ENCODE data around the gene MTHFSD. TPM values are rescaled to one million over a fixed set of nuclear protein-coding genes. Genes with fewer than 3 reads are reported as not detected.

Gene MTHFSD
- total RNA-seq, 1 donor from 2014 or later = 12.5 TPM

- H3K27ac ChIP-seq (ENCODE audit: low read depth, low read length) = peak overlapping the region; percentile 30
- peaks cover 2 to 21% (median 16%) of the 10 kb centered on the region in 3 donors for H3K4me1 ChIP-seq (ENCODE audit: control insufficient read depth in 3 of 3, insufficient read depth in 3 of 3, low read length in 3 of 3)
- peak overlapping the region in 1 of 3 donors; percentile 57 for H3K9ac ChIP-seq (ENCODE audit: low read depth in 1 of 3, low read length in 3 of 3)
Observed at GRCh38 chr16:86575754-86576557, 20.9 kb upstream of the MTHFSD start.

GRCh38 chr16:86575095-86575685 lies 20.2 kb upstream of the MTHFSD start:
- Histone ChIP-seq H3K9me3 (ENCODE audit: control insufficient read depth in 3 of 3, low read length in 3 of 3) (no peaks in the 10 kb centered on the region), H3K4me3 (ENCODE audit: low read length in 3 of 3) (peak overlapping the region in 2 of 3 donors; percentile 3 to 41), H3K27ac (ENCODE audit: low read depth, low read length) (peak overlapping the region; percentile 30), H3K4me1 (ENCODE audit: control insufficient read depth in 3 of 3, insufficient read depth in 3 of 3, low read length in 3 of 3) (peaks cover 2 to 21% (median 16%) of the 10 kb centered on the region in 3 donors), H3K36me3 (ENCODE audit: control insufficient read depth in 3 of 3, insufficient read depth in 3 of 3, low read length in 3 of 3) (no peaks in the 10 kb centered on the region), H3K9ac (ENCODE audit: low read depth in 1 of 3, low read length in 3 of 3) (no peak overlapping the region), H3K27me3 (ENCODE audit: control insufficient read depth in 3 of 3, insufficient read depth in 3 of 3, low read length in 3 of 3) (peaks cover 92 to 96% (median 96%) of the 10 kb centered on the region in 3 donors)

More at GRCh38 chr16:86575754-86576557, 20.9 kb upstream of the MTHFSD start:
- peak overlapping the region; percentile 46 to 58 (median 46) for H3K4me3 ChIP-seq (ENCODE audit: low read length in 3 of 3)
- H3K9me3 ChIP-seq (ENCODE audit: control insufficient read depth in 3 of 3, low read length in 3 of 3) = no peaks in the 10 kb centered on the region
- H3K36me3 ChIP-seq (ENCODE audit: control insufficient read depth in 3 of 3, insufficient read depth in 3 of 3, low read length in 3 of 3) = no peaks in the 10 kb centered on the region
- peaks cover 88 to 94% (median 94%) of the 10 kb centered on the region in 3 donors for H3K27me3 ChIP-seq (ENCODE audit: control insufficient read depth in 3 of 3, insufficient read depth in 3 of 3, low read length in 3 of 3)

- Histone ChIP-seq H3K4me1 (ENCODE audit: control insufficient read depth in 3 of 3, insufficient read depth in 3 of 3, low read length in 3 of 3) (peaks cover 2 to 19% (median 16%) of the 10 kb centered on the region in 3 donors), H3K4me3 (ENCODE audit: low read length in 3 of 3) (no peak overlapping the region)
Observed at GRCh38 chr16:86574646-86575045, 19.6 kb upstream of the MTHFSD start.

GRCh38 chr16:86573646-86574508 lies 18.8 kb upstream of the MTHFSD start:
- Histone ChIP-seq H3K27ac (ENCODE audit: low read depth, low read length) (no peak overlapping the region), H3K27me3 (ENCODE audit: control insufficient read depth in 3 of 3, insufficient read depth in 3 of 3, low read length in 3 of 3) (peaks cover 94 to 95% (median 95%) of the 10 kb centered on the region in 3 donors), H3K4me1 (ENCODE audit: control insufficient read depth in 3 of 3, insufficient read depth in 3 of 3, low read length in 3 of 3) (peaks cover 2 to 17% (median 16%) of the 10 kb centered on the region in 3 donors), H3K9ac (ENCODE audit: low read depth in 1 of 3, low read length in 3 of 3) (no peak overlapping the region), H3K9me3 (ENCODE audit: control insufficient read depth in 3 of 3, low read length in 3 of 3) (no peaks in the 10 kb centered on the region), H3K36me3 (ENCODE audit: control insufficient read depth in 3 of 3, insufficient read depth in 3 of 3, low read length in 3 of 3) (no peaks in the 10 kb centered on the region), H3K4me3 (ENCODE audit: low read length in 3 of 3) (no peak overlapping the region)

More at GRCh38 chr16:86574646-86575045, 19.6 kb upstream of the MTHFSD start:
- Histone ChIP-seq H3K9me3 (ENCODE audit: control insufficient read depth in 3 of 3, low read length in 3 of 3) (no peaks in the 10 kb centered on the region), H3K27me3 (ENCODE audit: control insufficient read depth in 3 of 3, insufficient read depth in 3 of 3, low read length in 3 of 3) (peaks cover 94 to 96% (median 95%) of the 10 kb centered on the region in 3 donors), H3K36me3 (ENCODE audit: control insufficient read depth in 3 of 3, insufficient read depth in 3 of 3, low read length in 3 of 3) (no peaks in the 10 kb centered on the region), H3K9ac (ENCODE audit: low read depth in 1 of 3, low read length in 3 of 3) (no peak overlapping the region), H3K27ac (ENCODE audit: low read depth, low read length) (no peak overlapping the region)

GRCh38 chr16:86573215-86573614 lies 18.2 kb upstream of the MTHFSD start:
- Histone ChIP-seq H3K27ac (ENCODE audit: low read depth, low read length) (no peak overlapping the region), H3K4me1 (ENCODE audit: control insufficient read depth in 3 of 3, insufficient read depth in 3 of 3, low read length in 3 of 3) (peaks cover 2 to 14% (median 12%) of the 10 kb centered on the region in 3 donors), H3K36me3 (ENCODE audit: control insufficient read depth in 3 of 3, insufficient read depth in 3 of 3, low read length in 3 of 3) (no peaks in the 10 kb centered on the region), H3K4me3 (ENCODE audit: low read length in 3 of 3) (no peak overlapping the region), H3K9ac (ENCODE audit: low read depth in 1 of 3, low read length in 3 of 3) (no peak overlapping the region), H3K9me3 (ENCODE audit: control insufficient read depth in 3 of 3, low read length in 3 of 3) (no peaks in the 10 kb centered on the region), H3K27me3 (ENCODE audit: control insufficient read depth in 3 of 3, insufficient read depth in 3 of 3, low read length in 3 of 3) (peaks cover 91 to 95% (median 93%) of the 10 kb centered on the region in 3 donors)

- no peak overlapping the region for H3K9ac ChIP-seq (ENCODE audit: low read depth in 1 of 3, low read length in 3 of 3)
- H3K9me3 ChIP-seq (ENCODE audit: control insufficient read depth in 3 of 3, low read length in 3 of 3) = no peaks in the 10 kb centered on the region
- no peak overlapping the region for H3K4me3 ChIP-seq (ENCODE audit: low read length in 3 of 3)
- peaks cover 2 to 14% (median 12%) of the 10 kb centered on the region in 3 donors for H3K4me1 ChIP-seq (ENCODE audit: control insufficient read depth in 3 of 3, insufficient read depth in 3 of 3, low read length in 3 of 3)
- H3K27ac ChIP-seq (ENCODE audit: low read depth, low read length) = no peak overlapping the region
- no peaks in the 10 kb centered on the region for H3K36me3 ChIP-seq (ENCODE audit: control insufficient read depth in 3 of 3, insufficient read depth in 3 of 3, low read length in 3 of 3)
- peaks cover 85 to 95% (median 90%) of the 10 kb centered on the region in 3 donors for H3K27me3 ChIP-seq (ENCODE audit: control insufficient read depth in 3 of 3, insufficient read depth in 3 of 3, low read length in 3 of 3)
Observed at GRCh38 chr16:86572606-86573005, 17.6 kb upstream of the MTHFSD start.

GRCh38 chr16:86572041-86572521 lies 17.0 kb upstream of the MTHFSD start:
- Histone ChIP-seq H3K36me3 (ENCODE audit: control insufficient read depth in 3 of 3, insufficient read depth in 3 of 3, low read length in 3 of 3) (no peaks in the 10 kb centered on the region), H3K27me3 (ENCODE audit: control insufficient read depth in 3 of 3, insufficient read depth in 3 of 3, low read length in 3 of 3) (peaks cover 84 to 95% (median 90%) of the 10 kb centered on the region in 3 donors), H3K9ac (ENCODE audit: low read depth in 1 of 3, low read length in 3 of 3) (no peak overlapping the region), H3K4me3 (ENCODE audit: low read length in 3 of 3) (no peak overlapping the region), H3K4me1 (ENCODE audit: control insufficient read depth in 3 of 3, insufficient read depth in 3 of 3, low read length in 3 of 3) (peaks cover 2 to 14% (median 12%) of the 10 kb centered on the region in 3 donors), H3K27ac (ENCODE audit: low read depth, low read length) (no peak overlapping the region), H3K9me3 (ENCODE audit: control insufficient read depth in 3 of 3, low read length in 3 of 3) (no peaks in the 10 kb centered on the region)

GRCh38 chr16:86571530-86571915 lies 16.5 kb upstream of the MTHFSD start:
- H3K4me3 ChIP-seq (ENCODE audit: low read length in 3 of 3) = no peak overlapping the region

More at GRCh38 chr16:86571530-86571915, 16.5 kb upstream of the MTHFSD start:
- peaks cover 0 to 14% (median 12%) of the 10 kb centered on the region in 3 donors for H3K4me1 ChIP-seq (ENCODE audit: control insufficient read depth in 3 of 3, insufficient read depth in 3 of 3, low read length in 3 of 3)
- peaks cover 80 to 94% (median 88%) of the 10 kb centered on the region in 3 donors for H3K27me3 ChIP-seq (ENCODE audit: control insufficient read depth in 3 of 3, insufficient read depth in 3 of 3, low read length in 3 of 3)
- H3K36me3 ChIP-seq (ENCODE audit: control insufficient read depth in 3 of 3, insufficient read depth in 3 of 3, low read length in 3 of 3) = no peaks in the 10 kb centered on the region
- H3K27ac ChIP-seq (ENCODE audit: low read depth, low read length) = no peak overlapping the region
- no peaks in the 10 kb centered on the region for H3K9me3 ChIP-seq (ENCODE audit: control insufficient read depth in 3 of 3, low read length in 3 of 3)
- peak overlapping the region in 1 of 3 donors; percentile 50 for H3K9ac ChIP-seq (ENCODE audit: low read depth in 1 of 3, low read length in 3 of 3)
